ENCODE results near the gene TJP3.

DNA sequence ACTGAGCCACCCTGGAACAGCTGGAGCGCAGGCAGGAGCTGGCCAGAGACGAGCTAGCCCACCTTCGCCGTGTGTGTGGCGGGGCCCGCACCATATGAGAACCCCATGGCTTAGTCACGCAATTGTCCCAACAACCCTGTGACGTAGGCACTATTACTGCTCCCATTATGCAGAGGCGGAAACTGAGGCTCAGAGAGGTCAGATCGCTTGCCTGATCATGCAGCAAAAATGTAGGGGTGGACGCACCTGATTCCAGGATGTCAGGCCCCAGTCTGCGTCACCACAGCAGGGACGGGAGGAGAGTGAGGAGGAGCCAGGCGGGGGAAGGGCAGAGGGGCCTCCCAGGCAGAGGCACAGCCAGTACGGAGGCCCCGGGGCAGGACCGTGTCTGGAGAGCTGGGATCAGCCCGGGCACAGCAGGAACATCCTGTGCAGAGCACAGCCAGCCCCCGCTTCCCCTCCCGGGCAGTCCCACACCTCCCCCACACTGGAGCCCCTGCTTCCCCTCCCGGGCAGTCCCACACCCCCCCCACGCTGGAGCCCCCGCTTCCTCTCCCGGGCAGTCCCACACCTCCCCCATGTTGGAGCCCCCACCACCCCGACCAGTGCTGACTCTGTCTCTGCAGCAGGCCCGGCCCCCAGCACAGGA is 24.7 kb upstream of the TJP3 start:
- TF ChIP-seq, protein P1, sequence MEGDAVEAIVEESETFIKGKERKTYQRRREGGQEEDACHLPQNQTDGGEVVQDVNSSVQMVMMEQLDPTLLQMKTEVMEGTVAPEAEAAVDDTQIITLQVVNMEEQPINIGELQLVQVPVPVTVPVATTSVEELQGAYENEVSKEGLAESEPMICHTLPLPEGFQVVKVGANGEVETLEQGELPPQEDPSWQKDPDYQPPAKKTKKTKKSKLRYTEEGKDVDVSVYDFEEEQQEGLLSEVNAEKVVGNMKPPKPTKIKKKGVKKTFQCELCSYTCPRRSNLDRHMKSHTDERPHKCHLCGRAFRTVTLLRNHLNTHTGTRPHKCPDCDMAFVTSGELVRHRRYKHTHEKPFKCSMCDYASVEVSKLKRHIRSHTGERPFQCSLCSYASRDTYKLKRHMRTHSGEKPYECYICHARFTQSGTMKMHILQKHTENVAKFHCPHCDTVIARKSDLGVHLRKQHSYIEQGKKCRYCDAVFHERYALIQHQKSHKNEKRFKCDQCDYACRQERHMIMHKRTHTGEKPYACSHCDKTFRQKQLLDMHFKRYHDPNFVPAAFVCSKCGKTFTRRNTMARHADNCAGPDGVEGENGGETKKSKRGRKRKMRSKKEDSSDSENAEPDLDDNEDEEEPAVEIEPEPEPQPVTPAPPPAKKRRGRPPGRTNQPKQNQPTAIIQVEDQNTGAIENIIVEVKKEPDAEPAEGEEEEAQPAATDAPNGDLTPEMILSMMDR (IDR thresholded peaks at IDR 0.05; ENCODE audit: low read length): no peak
- no peak for TF ChIP-seq EZH2 (optimal IDR thresholded peaks at IDR 0.05; ENCODE audit: low read depth, low read length)
